GM15510 (cell line): Measurements from ENCODE around the gene KNDC1.

ENCODE experiments used
- POLR2A ChIP-seq: IDR thresholded peaks from 3 replicates; pipeline ENCODE4 v1.6.1; 2011; ENCODE audit warnings: borderline replicate concordance; ENCODE audit not compliant: insufficient read length; ENCODE audit errors: extremely low read depth

KNDC1 gene

DNA sequence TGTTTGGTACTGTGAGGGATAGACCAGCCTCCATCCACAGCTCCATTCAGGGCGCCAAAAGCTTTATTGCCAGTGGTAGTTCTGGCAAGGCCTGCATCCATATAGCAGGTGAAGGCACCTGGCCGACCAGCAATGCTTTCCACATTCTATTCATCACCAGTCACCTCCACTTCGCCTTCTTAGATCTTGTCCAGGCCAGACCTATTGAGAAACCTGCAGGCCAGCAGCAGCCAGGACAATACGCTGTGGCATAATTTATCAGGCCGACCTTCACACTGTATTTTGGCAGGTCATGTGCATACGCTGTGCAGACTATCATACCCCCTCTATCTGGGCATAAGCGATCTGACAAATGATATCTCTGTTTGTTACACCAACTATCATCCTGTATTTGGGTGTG, 15.2 kb upstream of the KNDC1 start:
- no peak for TF ChIP-seq POLR2A

DNA sequence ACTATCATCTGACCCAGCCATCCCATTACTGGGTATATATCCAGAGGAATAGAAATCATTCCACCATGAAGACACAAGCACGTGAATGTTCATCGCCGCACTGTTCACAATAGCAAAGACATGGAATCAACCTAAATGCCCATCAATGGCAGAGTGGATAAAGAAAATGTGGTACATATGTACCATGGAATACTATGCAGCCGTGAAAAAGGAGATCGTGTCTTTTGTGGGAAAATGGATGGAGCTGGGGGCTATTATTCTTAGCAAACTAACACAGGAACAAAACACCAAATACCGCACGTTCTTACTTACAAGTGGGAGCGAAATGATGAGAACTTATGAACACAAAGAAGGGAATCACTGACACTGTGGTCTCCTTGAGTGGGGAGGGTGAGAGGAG, 9.8 kb upstream of the KNDC1 start:
- TF ChIP-seq POLR2A = no peak

DNA sequence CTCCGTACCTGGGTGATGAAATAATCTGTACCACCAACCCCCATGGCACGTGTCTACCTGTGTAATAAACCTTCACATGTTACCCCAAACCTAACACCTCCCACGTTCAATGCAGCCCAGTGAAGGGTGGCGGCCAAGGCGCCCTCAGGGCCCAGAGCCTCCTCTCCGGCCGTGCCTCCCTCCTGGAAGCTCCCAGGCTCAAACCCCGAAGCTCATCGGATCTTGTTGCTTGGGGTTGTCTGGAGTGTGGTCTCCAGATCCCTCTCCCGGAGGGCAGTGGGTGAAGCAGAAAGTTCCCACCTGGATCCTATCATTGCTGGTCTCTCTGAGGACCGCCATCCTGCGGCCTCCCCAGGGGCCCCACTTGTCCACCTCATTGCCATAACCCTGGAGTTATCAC, 9.4 kb upstream of the KNDC1 start:
- no peak for TF ChIP-seq POLR2A

DNA sequence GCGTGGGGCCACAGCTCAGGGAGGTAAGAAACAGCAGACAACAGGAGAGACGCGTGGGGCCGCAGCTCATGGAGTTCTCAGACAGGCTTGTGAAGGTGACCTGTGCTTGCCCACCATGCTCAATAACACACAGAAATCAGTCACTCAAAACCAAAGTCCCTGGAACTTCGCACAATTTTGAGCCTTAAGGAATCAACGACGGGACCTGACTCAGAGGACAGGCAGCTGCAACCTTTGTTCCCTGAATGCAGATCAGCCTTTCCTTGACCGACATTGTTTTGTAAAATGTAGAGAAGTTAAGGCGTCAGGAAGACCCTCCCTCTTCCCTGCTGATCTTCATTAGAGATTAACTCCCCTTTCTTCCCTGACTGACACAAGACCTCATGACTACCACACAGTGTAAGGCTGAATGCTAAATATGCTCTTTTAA, 8.5 kb upstream of the KNDC1 start:
- no peak for TF ChIP-seq POLR2A

DNA sequence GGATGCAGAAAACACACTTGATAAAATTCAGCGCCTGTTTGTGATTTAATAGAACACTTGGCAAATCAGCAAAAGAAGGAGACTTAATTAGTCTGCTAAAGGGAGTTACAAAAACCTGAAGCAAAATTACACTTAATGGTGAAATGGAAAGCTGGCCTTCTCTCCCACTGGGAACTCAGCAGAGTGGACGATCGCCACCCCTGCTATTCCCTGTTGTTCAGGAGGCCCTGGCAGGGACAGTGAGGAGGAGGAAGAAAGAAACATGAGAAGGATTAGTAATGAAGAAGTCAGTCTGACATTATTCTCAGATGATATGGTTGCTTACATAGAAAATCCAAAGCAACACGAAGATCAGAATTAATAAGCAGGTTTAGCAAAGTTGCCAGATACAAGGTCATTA, 5.6 kb upstream of the KNDC1 start:
- TF ChIP-seq POLR2A = no peak

DNA sequence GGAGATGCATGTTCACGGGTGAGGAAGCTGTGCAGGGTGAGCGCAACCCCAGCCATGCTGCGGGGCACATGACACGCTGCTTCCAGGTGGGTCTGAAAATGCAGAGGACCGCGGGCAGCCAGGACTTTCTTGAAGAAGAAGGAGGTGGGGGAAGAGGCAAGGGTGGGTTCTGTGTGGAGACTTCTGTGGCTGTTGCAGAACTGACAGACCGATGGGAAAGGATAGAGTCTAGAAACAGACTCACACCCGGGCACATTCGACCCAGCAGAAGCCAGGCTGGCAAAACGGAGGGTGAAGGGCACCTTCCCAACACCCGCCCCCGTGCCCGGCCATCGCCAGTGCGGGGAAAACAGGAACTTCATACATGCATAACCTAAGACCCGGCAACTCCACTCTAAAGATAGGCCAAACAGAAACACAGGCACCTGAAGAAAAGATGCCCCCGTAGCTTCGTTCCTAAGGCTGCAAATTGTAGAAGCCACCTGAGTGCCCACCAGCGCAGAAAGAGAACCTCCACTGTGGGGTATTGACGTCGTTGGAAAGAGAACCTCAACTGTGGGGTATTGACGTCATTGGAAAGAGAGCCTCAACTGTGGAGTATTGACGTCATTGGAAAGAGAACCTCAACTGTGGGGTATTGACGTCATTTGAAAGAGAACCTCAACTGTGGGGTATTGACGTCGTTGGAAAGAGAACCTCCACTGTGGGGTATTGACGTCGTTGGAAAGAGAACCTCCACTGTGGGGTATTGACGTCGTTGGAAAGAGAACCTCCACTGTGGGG, 4.8 kb upstream of the KNDC1 start:
- no peak for TF ChIP-seq POLR2A

DNA sequence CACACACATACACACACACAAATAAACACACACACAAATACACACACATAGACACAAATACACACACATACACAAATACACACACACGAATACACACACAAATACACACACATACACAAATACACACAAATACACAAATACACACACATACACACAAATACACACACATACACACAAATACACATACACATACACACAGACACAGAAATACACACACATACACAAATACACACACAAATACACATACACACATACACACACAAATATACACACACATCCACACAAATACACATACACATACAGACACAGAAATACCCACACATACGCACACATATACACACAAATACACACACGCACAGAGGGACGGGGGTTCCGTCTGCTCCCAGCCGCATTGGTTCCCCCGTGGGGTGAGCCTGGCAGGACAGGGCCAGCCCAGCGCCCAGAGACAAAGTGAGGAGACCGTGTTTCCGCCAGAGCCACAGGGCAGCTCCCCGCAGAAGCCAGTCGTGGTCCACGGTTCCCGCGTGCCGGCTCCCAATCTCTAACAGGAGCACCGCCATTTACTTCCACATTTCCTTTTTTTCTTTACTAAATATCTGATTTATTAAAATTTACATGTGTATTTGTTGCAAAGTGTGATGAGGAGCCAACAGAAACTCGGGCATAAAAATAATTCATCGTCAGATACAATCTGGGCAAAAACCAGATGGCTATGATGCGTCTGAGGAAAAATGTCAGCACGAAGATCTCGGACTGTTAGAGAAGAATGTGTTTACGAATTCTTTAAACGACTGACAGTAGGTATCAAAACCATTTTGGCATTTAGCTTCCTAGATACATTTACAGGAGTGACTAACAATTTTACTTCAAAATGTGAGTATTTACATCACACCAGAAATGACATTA, 3.1 kb upstream of the KNDC1 start:
- TF ChIP-seq POLR2A = no peak

DNA sequence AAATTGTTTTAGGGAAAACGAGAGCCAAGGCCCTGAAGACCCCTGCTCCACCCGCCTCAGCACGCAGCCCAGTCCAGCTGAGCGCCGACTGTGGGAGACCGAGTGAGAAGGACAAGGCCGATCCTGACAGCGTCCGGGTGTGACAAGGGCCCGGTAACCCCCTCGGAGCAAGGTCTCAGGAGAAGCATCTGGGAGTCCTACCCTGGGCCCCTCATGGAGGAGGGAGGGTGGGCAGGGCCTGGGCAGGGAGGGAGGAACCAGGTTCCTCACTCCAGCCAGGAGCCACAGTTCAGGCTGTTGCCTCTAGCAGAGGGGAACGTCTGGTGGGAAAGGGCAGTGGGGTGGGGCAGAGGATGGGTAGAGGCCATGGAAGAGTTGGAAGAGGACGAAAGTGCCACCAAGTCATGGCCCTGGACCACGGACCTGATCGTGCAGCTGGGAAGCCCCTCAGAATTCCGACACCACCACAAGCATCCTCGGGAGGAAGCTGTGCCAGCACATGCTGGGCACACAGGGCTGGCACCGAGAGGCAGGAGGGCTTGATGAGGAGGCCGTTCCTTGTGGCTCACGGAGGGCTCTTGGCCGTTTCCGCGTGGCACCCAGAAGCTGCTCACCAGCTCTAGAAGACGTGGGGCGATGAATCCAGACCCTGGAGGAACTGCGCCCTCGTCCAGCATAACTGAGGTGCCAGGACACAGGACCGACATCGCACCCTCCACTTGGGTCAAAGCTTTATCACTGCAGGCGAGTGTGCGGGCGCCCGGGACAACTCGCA, 2.2 kb upstream of the KNDC1 start:
- no peak for TF ChIP-seq POLR2A

DNA sequence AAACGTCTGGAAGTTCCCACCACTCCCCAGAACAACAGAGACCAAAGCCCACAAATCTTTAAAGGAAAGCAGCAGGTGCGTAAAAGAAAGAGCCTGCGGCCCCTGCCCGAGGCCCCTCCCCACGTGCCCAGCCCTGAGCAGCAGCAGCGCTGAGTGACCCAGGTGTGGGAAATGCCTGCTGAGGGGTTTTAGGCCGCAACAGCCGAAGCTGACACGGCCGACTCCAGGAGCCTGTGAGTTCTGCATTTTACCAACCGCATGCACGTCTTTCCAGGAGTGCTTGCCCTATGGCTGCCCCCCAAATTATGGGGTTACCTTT, 1.6 kb upstream of the KNDC1 start:
- no peak for TF ChIP-seq POLR2A

DNA sequence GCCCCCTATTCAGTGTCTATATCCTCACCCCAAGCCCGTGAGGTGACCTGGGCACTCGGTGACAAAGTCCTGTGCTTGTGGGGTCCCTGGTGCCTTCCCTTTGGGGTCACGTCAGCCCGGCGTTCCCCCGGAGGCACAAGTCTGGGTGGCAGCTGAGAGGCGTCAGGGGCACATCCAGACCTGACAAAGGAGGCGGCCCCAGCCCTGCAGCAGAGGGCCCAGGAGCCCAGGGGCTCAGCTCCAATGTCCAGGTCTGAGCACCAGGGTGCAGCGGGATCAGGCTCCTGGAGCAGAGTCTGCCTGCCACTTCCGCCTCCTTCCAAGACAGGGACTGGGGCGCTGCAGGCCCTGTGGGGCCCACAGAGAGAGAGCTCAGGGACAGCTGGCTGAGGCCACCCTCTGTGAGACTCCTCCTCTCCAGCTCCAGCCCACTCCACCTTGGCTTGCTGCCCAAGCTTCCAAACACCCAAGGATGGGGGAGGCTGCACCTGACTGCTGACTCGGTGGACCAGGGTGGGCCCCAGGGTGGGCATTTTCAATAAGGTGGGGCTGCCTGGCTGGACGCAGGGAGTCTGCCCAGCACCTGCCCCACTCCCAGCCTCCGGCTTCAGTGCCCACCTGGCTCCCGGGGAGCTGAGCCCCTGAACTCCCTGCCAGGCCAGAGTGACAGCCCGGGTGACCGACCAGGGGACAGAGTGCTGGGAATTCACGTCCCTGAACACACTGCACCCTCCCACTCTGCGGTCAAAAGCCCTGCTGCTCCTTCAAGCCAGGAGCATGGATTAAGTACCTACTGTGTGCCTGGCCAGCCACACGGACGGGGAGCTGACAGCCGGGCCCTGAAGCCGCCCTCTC, 1.0 kb upstream of the KNDC1 start:
- TF ChIP-seq POLR2A = no peak

DNA sequence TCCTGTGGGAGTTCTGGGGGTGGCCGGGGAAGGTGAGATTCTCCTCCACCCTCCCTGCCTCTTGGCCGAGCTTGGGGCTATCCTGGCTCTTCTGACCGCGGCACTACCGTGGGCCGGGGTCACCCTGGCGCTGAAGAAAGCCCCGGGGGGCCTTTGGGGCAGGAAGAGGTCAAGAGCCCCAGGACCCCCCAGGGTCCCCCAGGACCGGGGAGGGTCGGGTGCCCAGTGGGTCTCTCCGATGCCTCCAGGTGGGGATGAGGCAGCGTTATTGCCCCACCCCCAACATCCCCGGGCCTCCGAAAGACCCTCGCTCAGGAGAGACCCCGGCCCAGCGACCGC, 439 bp upstream of the KNDC1 start:
- TF ChIP-seq POLR2A = no peak

DNA sequence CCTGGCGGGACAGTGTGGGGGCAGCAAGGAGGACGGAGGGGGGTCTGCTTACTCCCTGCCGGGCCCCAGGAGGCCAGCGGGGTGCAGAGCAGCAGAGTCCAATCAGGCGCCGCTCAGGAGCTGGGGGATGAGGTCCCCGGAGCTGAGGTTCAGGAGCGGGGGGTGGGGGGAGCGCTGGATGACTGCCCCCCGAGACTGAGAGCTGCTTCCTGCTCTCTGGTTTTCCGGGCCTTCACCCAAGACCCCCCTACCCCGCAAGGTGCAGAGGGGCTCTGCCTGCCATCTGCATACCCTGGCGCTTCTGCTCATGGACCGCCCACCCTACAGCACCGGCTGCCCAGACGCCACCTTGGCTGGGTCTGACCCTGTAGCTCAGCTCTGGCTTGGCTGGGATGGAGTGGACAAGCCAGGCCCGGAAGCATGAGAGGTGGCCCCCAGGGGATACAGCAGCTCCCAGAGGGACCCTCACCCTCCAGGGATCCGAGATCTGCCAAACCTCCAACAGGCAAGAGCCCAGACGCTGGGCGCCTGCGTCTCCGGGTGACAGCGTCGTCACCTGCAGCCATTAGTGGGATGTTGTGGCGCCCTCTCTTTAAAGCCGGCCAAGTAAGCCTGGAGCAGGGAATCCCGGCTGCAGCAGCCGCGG, 930 bp downstream of the KNDC1 start:
- TF ChIP-seq POLR2A = no peak

DNA sequence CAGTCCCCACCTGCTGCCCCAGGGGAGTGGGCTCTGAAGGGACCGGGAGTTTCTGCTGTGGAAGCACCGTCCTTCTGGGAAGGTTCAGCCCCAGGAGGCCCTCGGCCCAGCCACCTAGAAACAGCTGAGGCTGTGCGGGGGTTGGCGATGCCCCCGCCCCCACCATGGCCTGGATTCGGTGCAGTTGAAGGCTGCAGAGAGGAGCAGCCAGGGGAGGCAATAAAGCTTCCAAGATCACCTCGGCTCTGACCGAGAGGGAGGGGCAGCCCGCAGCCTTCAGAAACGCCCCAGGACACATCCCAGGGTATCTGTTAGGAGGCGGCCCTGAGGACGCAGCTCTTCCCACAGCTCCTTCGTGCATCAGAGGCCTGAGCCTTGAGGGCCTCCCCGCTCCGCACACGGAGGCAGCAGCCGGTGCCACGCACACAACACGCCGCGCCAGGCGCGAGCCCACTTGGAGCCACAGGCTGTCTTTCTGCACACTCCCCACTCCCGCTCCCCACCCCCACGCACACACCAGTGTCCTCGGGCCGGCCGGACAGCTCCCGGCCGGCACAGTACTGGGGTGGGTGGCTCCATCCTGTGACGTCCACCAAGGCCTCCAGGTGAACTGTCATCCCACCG, 1.6 kb downstream of the KNDC1 start:
- no peak for TF ChIP-seq POLR2A
